Putamen (tissue), 1 donor: ENCODE data around the gene SRD5A3.

Experiments
- DNase-seq: peaks from one replicate; pipeline ENCODE4 v3.0.0-alpha.2; 2016; ENCODE audit warnings: low spot score

SRD5A3 gene

GRCh38 chr4:55409468-55410171 lies 63.6 kb downstream of the SRD5A3 start:
- no peak for DNase-seq

GRCh38 chr4:55410431-55410830 lies 64.4 kb downstream of the SRD5A3 start:
- no peak for DNase-seq

GRCh38 chr4:55411621-55412020 lies 65.6 kb downstream of the SRD5A3 start:
- no peak for DNase-seq

- no peak for DNase-seq
These were observed 70.1 kb downstream of the SRD5A3 start for GRCh38 chr4:55416176-55416575.
